Measurements from ENCODE around the gene ENTPD1.

- TF ChIP-seq EZH2 (IDR thresholded peaks at IDR 0.05; ENCODE audit: insufficient read depth, poor library complexity, severe bottlenecking), result no peak
- TF ChIP-seq EZH2phosphoT487 (IDR thresholded peaks at IDR 0.05; ENCODE audit: insufficient read depth, low read depth), result no peak
Observed at GRCh38 chr10:95815133-95815532, 59.2 kb downstream of the ENTPD1 start.
